Lower leg skin (tissue), 4 donors: ENCODE measurements around the gene SNCB. TPM values are rescaled to one million over a fixed set of nuclear protein-coding genes. Genes with fewer than 3 reads are reported as not detected.

Experiments
- DNase-seq, 2 donors: peaks; one replicate each; pipeline ENCODE4 v3.0.0-alpha.2; 2019; ENCODE audit warnings: low spot score in 2 of 2
- H3K4me3 ChIP-seq: fragments of 200-600 bp; sonication (generic); 2 replicates; pipeline ENCODE4 v1.5.1; 2017; ENCODE audit warnings: mild to moderate bottlenecking, low read depth; ENCODE audit not compliant: poor library complexity, severe bottlenecking
- POLR2A ChIP-seq, 2 donors: fragments of 450-650 bp; IDR thresholded peaks; one replicate each; pipeline ENCODE4 v1.6.1; 2016 to 2017; ENCODE audit warnings: antibody characterized with exemption in 2 of 2, mild to moderate bottlenecking in 1 of 2, moderate library complexity in 1 of 2
- WGBS, 2 donors: methylation state at CpG; one replicate each; pipeline ENCODE4 v1.1.5; 2018; 5-methylcytosine and 5-hydroxymethylcytosine counted together
- intact Hi-C: fragments of 100-400 bp; cut with DNase I; formaldehyde crosslinking; loops from one replicate; pipeline ENCODE4 v1.15.0; 2023; ENCODE audit warnings: low total_unique reads
- total RNA-seq, 4 donors: library from RNA; depleted of rRNA; stranded (reverse); fragments of >200 nt; gene quantifications; one replicate each; pipeline ENCODE4 v1.1.0, GENCODE V29; 2016
- TF ChIP-seq, protein P1 (sequence below), 3 donors: fragments of 450-650 bp; IDR thresholded peaks; one replicate each; pipeline ENCODE4 v1.5.1; 2016; ENCODE audit warnings: antibody characterized with exemption in 3 of 3, mild to moderate bottlenecking in 3 of 3, moderate library complexity in 2 of 3

SNCB gene
- total RNA-seq, 4 donors from 2014 or later = not detected

DNA sequence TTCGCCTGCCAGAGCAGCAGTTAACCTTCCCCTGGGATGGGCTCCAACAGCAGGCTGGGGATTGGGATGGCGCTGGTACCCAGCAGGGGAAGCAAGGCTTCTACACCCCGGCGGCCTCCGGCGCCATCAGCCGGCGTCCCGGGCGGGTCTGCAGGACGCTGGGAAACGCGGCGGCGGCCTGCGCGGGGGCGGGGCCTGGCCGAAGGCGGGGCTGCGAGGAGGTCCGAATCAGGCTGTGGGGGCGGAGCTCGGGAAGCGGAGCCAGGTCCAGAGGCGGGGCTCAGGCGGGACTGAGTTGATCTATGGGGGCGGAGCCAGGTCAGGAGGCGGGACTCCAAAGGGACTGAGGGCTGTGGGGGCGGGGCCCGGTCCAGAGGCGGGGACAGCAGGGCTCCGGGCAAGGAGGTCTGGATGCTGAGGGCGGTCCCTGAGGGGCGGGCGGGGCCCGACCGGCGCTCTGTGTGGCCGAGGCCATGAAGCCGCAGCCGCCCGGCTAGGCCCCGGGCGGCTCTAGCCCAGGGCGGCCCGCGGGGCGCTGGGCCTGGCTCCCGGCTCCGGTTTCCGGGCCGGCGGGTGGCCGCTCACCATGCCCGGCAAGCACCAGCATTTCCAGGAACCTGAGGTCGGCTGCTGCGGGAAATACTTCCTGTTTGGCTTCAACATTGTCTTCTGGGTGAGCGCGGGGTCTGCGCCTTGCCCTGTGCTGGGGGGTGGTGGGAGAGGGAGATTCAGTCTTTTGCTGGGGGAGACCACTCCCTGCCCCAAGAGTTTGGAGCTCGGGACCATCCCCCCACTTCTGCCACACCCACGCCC, 16.9 kb upstream of the SNCB start, which contains the start of gene TSPAN17:
Gene TSPAN17, plus strand, starts transcription at position 455 of the 813 bp plus-strand sequence. Its CDS starts 132 bp downstream, at position 587.
- intact Hi-C loops = no loop called here

DNA sequence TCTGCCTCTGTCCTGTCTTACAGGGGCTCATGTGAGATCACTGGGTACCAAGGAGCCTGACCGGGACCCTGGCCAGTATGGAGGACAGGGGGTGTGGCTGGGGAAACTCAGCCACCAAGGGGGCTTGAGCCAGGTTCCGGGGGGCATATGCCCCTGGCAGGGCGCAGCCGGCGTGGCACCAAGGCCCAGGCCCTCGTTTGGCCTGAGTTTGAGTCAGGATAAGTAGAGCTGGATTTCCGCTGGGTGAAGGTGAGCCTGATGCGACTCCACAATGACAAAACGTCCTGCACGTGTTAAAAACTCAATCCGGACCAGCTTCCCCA, 16.3 kb upstream of the SNCB start:
- WGBS, 2 donors = 16 to 31% methylated on average over 9 to 11 of the region's 11 CpGs
- TF ChIP-seq POLR2A (IDR thresholded peaks at IDR 0.05) = no peak
- TF ChIP-seq, protein P1, sequence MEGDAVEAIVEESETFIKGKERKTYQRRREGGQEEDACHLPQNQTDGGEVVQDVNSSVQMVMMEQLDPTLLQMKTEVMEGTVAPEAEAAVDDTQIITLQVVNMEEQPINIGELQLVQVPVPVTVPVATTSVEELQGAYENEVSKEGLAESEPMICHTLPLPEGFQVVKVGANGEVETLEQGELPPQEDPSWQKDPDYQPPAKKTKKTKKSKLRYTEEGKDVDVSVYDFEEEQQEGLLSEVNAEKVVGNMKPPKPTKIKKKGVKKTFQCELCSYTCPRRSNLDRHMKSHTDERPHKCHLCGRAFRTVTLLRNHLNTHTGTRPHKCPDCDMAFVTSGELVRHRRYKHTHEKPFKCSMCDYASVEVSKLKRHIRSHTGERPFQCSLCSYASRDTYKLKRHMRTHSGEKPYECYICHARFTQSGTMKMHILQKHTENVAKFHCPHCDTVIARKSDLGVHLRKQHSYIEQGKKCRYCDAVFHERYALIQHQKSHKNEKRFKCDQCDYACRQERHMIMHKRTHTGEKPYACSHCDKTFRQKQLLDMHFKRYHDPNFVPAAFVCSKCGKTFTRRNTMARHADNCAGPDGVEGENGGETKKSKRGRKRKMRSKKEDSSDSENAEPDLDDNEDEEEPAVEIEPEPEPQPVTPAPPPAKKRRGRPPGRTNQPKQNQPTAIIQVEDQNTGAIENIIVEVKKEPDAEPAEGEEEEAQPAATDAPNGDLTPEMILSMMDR (IDR thresholded peaks at IDR 0.05) = no peak
- intact Hi-C loops = no loop called here
- DNase-seq = no peak
- H3K4me3 ChIP-seq = no peak overlapping the region

More for the DNA sequence above, 16.9 kb upstream of the SNCB start, which contains the start of gene TSPAN17:
- peak within 1 kb of the TSS; percentile 62 for H3K4me3 ChIP-seq
- TF ChIP-seq, protein P1 (IDR thresholded peaks at IDR 0.05) = no peak
- TF ChIP-seq POLR2A (IDR thresholded peaks at IDR 0.05) = no peak
- WGBS, 2 donors = 1% methylated on average over 22 to 37 of the region's 63 CpGs
- DNase-seq = peak; percentile 100

DNA sequence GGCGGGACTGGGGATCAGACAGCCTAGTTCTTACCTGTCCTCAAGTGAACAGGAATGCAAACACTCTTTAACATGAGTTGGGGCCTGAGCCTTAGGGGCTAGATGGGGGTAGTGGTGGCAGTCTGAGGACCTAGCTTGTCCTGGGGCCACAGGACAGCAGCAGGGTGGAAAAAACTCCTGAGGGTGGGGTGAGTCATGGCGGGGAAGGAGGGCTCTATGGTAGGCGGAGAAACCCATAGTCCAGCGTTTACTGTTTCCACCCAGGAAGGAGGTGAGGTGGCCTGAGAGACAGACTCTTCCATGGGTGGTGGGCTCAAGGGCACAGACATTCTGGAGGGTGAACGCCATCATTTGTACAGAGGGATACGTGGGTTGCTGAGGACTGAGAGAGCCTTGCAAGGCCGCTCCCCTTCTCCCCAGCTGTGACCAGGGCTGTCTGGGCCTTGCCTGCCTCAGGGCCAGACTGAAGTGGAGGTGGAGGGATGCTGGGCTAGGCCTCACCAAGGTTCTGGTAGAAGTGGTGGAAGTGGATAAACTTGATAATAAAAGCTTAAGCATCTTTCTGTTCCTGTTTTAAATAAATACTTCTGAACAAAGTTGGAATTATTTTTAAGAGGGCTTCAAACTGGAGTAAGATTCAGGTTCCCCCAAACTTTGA, 15.8 kb upstream of the SNCB start:
- intact Hi-C loops = no loop called here
- no peak for DNase-seq
- TF ChIP-seq, protein P1 (IDR thresholded peaks at IDR 0.05) = no peak
- TF ChIP-seq POLR2A (IDR thresholded peaks at IDR 0.05) = no peak
- no peak overlapping the region for H3K4me3 ChIP-seq
- 92 to 93% methylated on average over 7 of the region's 7 CpGs for WGBS, 2 donors

DNA sequence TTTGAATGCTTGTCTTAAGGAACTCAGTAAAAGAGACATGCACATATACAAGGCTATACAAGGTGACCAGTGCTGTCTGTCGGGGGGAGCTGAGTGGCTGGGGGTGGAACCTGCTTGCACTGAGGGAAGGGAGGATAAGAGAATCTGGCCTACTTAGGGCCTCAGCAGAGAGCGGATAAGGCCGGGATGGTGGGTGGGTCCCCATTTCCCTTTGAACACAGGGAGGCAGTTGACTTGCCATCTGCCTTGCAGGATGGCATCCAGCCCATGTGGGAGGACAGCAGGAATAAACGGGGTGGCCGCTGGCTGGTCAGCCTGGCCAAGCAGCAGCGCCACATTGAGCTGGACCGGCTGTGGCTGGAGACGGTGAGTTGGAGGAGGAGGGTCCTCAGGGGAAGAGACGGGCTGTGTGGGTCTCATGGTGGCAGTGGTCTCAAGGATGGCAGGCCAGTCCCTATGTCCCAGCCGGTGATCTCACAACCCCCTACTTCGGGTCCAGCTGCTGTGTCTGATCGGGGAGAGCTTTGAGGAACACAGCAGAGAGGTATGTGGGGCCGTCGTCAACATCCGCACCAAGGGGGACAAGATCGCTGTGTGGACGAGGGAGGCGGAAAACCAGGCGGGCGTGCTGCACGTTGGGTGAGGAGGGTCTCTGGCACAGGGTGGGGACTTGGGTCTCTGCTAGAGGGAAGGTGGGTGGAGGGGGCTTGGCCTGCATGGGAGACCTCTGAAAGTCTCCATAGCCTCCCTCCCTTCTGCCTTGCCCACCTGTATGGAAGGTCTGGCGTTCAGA, 14.7 kb upstream of the SNCB start:
- intact Hi-C loops = no loop called here
- 93 to 95% methylated on average over 22 of the region's 22 CpGs for WGBS, 2 donors
- DNase-seq = no peak
- no peak overlapping the region for H3K4me3 ChIP-seq
- no peak for TF ChIP-seq POLR2A (IDR thresholded peaks at IDR 0.05)
- TF ChIP-seq, protein P1 (IDR thresholded peaks at IDR 0.05) = no peak

DNA sequence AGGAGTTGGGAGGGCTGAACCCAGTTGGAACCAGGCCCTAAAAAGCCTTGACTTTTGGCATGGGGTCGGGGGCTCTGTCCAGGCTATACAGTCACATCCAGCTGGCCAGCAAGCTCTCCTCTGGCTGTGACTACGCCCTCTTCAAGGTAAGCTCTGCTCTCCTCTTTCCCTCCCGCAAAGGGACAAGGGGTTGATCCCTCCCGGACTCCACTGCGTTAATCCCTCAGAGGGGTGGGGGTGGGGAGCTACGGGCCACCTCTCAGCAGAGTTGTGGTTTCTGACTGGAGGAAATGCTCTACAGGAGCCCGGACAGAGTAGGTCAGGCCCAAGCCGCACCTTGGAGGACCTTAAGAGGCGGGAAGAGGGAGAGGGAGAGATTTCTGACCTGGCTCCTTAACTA, 14.0 kb upstream of the SNCB start:
- WGBS, 2 donors = 82 to 84% methylated on average over 8 to 9 of the region's 9 CpGs
- intact Hi-C loops = no loop called here
- H3K4me3 ChIP-seq = no peak overlapping the region
- DNase-seq = no peak
- TF ChIP-seq POLR2A (IDR thresholded peaks at IDR 0.05) = no peak
- TF ChIP-seq, protein P1 (IDR thresholded peaks at IDR 0.05) = no peak
